HG02610 (cell line): ENCODE results near the gene WDR86.

Experiments
- ATAC-seq: cut with Tn5 transposase; IDR thresholded peaks from one replicate; pipeline ENCODE4 v1.9.1; 2021; ENCODE audit warnings: mild to moderate bottlenecking, moderate library complexity; ENCODE audit not compliant: unreplicated experiment

Gene WDR86

DNA sequence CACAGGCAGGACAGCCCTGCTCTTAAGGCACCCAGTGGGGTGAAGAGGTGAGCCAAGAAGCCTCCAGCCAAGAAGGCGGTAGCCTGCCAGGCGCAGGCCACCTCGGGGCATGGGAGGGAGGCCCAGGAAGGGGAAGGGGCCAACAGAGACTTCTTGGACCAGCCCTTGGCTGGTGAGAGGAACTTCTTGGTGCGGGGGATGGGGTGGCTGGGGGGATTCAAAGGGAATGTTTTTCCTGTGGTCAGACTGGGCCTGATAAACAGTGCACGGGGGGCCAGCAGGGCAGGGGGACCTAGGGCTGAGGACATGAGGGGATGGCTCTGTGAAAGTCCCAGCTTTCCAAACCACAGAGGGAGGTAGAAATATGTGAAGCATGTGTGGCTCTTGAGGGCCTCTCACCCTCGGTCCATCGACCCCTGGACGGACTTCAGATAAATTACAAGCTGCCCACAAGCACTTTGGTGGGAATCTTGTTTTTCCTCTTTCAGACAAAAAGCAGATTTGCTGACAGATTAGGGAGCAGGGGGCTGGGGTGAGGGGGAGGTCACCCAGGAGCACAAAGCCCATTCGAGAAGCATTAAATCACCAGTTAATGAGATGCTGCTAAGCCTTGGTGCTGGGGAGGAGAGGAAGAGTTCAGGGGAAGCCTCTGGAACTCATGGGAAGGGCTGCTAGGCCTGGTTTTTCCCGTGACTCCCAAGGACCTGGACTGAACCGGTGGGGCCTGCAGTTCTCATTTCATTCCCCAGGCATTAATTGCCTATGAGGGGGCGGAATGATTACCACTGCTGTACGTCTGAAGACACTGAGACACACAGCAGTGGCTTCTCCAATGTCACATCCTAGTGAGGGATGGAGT, 18.8 kb upstream of the WDR86 start:
- ATAC-seq, result no peak

GRCh38 chr7:151427705-151428377, 18.0 kb upstream of the WDR86 start:
- no peak for ATAC-seq

DNA sequence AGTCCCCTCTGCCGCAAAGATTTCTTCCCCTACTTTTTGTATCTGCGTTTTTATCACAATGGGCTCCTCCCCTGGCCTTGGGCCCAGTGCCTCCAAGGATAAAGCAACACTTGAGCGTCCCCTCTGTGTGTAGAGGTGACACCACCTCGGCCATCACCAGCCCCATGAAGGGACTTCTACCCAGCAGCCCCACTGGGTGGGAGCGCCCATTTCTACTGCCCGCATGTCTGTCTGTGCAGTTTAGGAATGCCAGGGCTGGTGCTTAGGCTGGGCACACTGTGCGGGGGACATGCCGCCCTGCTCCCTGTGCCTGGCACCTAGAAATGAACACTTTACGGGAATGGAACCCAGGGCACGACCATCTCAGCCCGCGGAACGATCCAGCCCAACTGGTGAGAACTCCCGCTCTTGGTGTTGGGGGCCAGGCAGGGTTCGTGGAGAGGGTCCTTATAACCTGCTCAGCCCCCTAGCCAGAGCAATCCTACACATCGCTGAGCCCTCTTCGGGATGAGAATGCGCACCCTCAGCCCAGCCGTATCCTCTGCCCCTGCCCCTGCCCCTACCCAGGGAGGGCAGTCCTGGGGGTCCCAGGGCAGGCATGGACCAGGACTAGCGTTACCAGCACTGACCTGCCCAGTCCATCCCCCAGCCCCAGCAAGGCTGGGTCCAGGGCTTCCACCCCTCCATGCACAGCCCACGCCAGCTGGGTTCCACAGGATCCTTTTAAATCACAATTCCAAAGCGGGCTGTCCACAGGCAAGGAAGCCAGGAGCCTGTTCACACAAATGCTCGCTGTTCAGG, 17.3 kb upstream of the WDR86 start:
- no peak for ATAC-seq

DNA sequence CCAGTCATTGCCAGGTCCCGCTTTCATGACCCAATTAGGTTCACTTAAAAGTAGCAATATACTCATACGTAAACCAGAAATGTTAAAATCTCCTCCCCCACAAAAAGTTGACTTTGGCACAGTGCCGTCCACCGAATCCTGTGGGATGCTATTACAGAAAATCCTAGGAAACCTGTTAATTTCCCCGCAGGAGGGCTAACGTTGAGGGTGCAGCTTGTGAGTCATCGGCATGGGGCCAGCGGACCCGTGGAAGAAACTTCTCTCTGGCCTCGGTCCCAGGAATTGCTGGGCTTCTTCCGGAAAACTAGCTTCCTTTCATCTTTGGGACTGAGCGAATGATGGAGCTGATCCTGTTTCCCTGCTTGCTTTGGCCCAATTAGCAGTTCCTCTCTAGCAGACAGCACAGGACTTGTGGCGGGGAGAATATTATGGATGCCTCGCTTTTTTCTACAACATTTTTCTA, 16.6 kb upstream of the WDR86 start:
- ATAC-seq, result no peak

- ATAC-seq, result no peak
Observed at GRCh38 chr7:151425670-151426440, 16.0 kb upstream of the WDR86 start.

- ATAC-seq, result no peak
Observed at GRCh38 chr7:151424799-151425198, 15.0 kb upstream of the WDR86 start.

DNA sequence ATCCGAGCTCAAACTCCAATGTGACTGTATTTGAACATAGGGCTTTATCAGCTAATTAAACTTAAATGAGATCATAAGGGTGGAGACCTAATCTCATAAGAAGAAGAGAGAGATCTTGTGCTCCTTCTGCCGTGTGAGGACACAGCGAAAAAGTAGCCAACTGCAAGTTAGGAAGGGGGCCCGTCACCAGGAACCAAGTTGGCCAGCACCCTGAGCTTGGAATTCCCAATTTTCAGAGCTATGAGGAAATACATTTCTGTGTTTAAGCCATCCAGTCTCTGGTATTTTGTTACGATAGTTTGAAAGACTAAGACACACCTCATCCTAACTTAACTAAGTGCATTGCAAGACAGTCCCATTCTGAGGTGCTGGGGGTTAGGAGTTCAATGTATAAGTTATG, 14.1 kb upstream of the WDR86 start:
- no peak for ATAC-seq

GRCh38 chr7:151423226-151423625, 13.4 kb upstream of the WDR86 start:
- ATAC-seq, result no peak

- no peak for ATAC-seq
Observed at GRCh38 chr7:151422212-151422611, 12.4 kb upstream of the WDR86 start.

DNA sequence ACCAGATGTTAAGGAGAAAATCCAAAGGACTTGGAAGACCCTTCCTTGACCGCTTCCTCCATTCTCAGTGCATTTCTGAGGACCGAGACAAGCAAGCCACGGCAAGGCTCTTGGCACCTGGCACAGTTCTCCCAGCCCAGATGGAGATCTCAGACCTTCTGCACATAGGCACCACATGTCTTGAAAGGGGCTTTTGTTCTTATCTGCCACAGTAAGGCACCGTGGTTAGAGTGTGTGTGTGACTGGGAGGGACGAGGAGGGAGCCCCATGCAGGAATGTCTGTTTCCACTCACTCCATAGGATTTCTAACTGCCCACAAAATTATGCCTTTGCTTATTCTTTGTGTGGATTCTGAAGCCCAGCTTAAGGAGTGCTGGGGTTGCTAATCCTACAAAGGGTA, 10.3 kb upstream of the WDR86 start:
- ATAC-seq, result no peak

DNA sequence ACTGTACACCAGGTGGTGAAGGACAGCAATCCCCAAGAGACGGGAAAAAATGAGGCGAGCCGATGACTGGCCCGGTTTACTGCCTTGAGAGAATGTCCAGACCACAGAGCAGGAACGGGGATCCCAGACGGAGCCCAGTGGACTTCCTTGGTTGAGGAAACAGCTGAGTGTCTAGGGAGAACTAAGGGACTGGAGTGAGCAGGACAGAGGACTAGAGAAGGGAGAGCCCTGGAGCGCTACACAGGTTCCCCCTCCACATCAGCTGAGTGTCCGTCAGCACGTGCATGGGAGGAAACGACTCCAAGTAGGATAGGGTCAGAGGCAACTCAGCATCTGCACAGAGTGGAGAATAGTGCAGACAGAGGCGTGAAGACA, 7.1 kb upstream of the WDR86 start:
- ATAC-seq, result no peak

DNA sequence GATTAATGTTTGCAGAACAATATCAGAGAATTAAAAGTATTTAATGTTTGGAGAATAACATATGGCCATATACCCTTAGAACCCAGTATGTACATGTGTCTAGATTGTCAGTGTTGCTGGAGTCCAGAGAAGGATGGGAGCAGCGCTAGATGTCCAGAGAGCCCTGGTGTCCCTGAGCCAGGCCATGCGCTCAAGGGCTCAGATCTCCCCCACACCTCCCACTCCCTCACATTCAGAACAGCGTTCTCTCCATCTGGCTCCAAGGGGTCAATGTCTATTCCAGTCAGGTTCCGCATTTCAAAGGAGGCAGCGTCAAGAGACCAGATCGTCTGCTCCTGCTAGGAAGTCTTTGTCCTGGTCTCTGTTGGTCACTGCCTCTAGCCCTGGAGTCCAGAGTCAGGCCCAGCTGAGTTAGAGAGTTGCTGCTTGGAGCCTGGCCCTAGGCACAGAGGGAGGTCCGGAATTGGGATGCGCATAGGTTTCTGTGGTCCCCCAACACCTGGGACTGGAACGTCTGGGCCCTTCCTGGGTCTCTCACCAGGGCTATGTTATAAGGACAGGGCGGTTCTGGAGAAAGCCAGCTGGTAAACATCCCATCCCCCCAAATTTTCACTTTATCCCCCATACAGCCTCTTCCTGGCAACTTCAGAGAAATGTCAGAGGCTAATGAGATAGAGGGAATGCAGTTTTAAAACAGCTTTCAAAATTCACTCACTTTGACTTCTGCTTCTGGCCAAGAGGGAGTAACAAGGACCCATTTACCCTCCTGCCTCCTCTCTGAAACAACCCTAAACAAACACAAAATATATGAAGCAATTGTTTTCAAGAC, 6.5 kb upstream of the WDR86 start:
- ATAC-seq, result no peak

DNA sequence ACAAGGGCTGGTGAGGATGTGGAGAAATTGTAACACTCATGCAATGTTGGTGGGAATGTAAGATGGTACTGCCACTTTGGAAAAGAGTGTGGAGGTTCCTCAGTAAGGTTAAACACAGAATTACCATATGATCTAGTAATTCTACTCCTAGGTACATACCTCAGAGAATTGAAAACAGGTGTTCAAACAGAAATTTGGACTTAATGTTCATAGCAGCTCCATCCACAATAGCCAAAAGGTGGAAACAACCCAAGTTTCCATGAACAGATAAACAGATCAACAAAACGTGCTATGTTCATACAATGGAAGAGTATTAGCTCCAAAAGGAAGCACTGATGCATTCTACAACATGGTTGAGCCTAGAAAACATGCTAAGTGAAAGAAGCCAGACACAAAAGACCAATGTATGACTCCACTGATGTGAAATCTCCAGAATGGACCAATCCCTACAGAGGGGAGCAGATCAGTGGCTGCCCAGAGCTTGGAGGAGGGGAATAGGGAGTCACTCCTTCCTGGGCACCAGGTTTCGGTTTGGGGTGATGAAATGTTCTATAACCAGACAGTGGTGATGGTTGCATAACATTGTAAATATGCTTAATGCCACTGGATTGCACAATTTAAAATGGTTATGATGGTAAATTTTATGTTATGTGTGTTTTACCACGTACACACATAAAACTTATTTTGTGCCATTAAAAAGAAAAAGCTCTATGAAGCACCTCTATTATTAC, 5.7 kb upstream of the WDR86 start:
- ATAC-seq, result no peak

DNA sequence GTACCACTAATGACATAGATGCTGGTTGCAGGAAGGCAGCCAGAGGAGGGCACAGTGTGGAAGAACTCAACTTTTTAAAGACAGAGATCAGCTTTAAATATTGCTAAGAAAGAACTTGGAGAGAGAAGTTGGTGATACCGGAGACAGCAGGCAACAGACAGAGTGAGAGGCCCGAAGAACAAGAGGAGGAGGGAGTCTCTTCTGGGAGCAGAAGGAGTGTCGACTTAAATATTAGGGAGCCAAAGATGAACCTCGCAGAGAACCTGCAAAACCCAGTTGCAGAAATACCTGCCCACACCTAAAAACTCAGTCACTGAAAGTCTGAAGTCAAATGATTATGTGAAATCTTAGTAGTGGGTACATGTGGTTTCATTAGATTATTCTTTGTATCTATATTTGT, 3.4 kb upstream of the WDR86 start:
- ATAC-seq, result no peak

GRCh38 chr7:151412318-151412717, 2.5 kb upstream of the WDR86 start:
- ATAC-seq, result no peak

DNA sequence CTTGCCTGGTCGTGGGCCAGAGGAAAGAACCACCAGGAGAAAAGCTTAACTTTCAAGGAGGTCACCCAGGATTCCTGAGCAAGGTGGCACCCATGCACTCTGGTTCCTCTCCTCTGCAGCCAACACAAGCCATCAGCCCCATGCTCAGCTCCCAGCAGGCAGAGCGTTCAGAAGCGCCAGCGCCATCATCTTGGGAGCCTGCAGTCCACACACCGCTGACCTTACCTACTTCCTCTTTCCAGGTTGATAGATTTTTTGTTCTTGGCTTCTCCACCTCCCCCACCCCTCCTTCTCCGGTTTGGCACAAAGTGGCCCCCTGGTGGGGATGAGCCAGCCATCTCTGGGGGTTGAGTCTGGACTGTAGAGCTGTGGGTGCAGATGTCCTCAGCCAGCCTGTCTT, 1.7 kb upstream of the WDR86 start:
- no peak for ATAC-seq

- ATAC-seq, result no peak
Observed at GRCh38 chr7:151410405-151411390, 860 bp upstream of the WDR86 start.
